Measurements from ENCODE around the gene AGAP3. TPM values are rescaled to one million over a fixed set of nuclear protein-coding genes. Genes with fewer than 3 reads are reported as not detected.

The AGAP3 gene
- total RNA-seq, 1 experiment from 2014 or later: 126 TPM

- intact Hi-C loops (cut with micrococcal nuclease): loop anchor here (1.0 kb wide), 1 partner anchor 21 kb away; no protein-coding TSS in a partner anchor
- BruUV-seq (replicated peaks): no TSS peak
- H3K36me3 ChIP-seq (ENCODE audit: control insufficient read depth in 1 of 2, insufficient read depth in 2 of 2, low read length in 2 of 2): no peaks in the 10 kb centered on the region
- ChIA-PET RAD21 (ENCODE audit: low non-redundant PET in 1 of 2, low total read pairs in 2 of 2, uncharacterized antibody in 2 of 2, unreplicated experiment in 2 of 2) (interaction anchor here in 1 of 2 experiments (0.7 kb wide), 1 partner anchor 117 kb away, joined by 3 read pairs; no protein-coding TSS in a partner anchor), POLR2A (interaction anchor here (1.0 to 2.5 kb wide), 2 partner anchors 21 to 22 kb away, joined by 3 to 11 read pairs; no protein-coding TSS in a partner anchor), CTCF (interaction anchor here (0.9 kb wide), 1 partner anchor 74 kb away, joined by 3 read pairs; no protein-coding TSS in a partner anchor)
- DNase-seq (ENCODE audit: low read depth, low spot score) (no peak), ATAC-seq (peak; percentile 43)
- H4K20me1 ChIP-seq (ENCODE audit: insufficient read depth): no peaks in the 10 kb centered on the region
- H3K27me3 ChIP-seq (ENCODE audit: insufficient read depth, low read length): no peaks in the 10 kb centered on the region
- TF ChIP-seq TCF7L2 (IDR thresholded peaks at IDR 0.05; ENCODE audit: borderline replicate concordance, extremely low read depth, insufficient read depth, insufficient read length) (no peak), RAD21 (IDR thresholded peaks at IDR 0.05; ENCODE audit: low read depth) (no peak), SP1 (IDR thresholded peaks at IDR 0.05; ENCODE audit: low read depth) (no peak), POLR2AphosphoS5 (IDR thresholded peaks at IDR 0.05; ENCODE audit: low read depth, low read length) (peak; percentile 31; the same call in 1 of the 2 replicates)
- peak within 1 kb of the TSS; percentile 94 for H3K27ac ChIP-seq (ENCODE audit: low read depth, low read length)
- H3K4me2 ChIP-seq (ENCODE audit: low read length): peak within 1 kb of the TSS; percentile 94
- H3K9ac ChIP-seq (ENCODE audit: low read length): peak within 1 kb of the TSS; percentile 100
- no peaks in the 10 kb centered on the region for H3K9me3 ChIP-seq (ENCODE audit: control insufficient read depth in 1 of 2, insufficient read depth in 1 of 2, low read depth in 1 of 2, low read length in 2 of 2)
- H3K4me3 ChIP-seq (replicated peaks in 1 of 2; ENCODE audit: low read depth in 1 of 2, low read length in 2 of 2): peak within 1 kb of the TSS; percentile 90 to 94
- peaks cover 57% of the 10 kb centered on the region for H3K79me2 ChIP-seq (ENCODE audit: insufficient read depth, low read length)
- peaks cover 35 to 65% of the 10 kb centered on the region in 2 experiments for H3K4me1 ChIP-seq (ENCODE audit: control insufficient read depth in 1 of 2, insufficient read depth in 2 of 2, low read length in 2 of 2)
- no peak within 1 kb of the TSS for H2AFZ ChIP-seq (ENCODE audit: low read depth, low read length, poor library complexity, severe bottlenecking)
- H3K9me2 ChIP-seq (ENCODE audit: insufficient read depth): no peaks in the 10 kb centered on the region
Measured at GRCh38 chr7:151083071-151083823, 3.0 kb upstream of the AGAP3 start, which contains the start of gene TMUB1. TMUB1 (minus strand) TSS chr7:151083493; CDS start chr7:151082563, 930 bp downstream.

GRCh38 chr7:151083824-151084160, 2.5 kb upstream of the AGAP3 start:
- H2AFZ ChIP-seq (ENCODE audit: low read depth, low read length, poor library complexity, severe bottlenecking): no peak overlapping the region
- ATAC-seq: no peak
- peak overlapping the region; percentile 90 to 94 for H3K4me3 ChIP-seq (replicated peaks in 1 of 2; ENCODE audit: low read depth in 1 of 2, low read length in 2 of 2)
- intact Hi-C loops (cut with micrococcal nuclease): loop anchor here (1.0 kb wide), 1 partner anchor 21 kb away; no protein-coding TSS in a partner anchor
- H3K4me2 ChIP-seq (ENCODE audit: low read length): peak overlapping the region; percentile 94
- RAD21 ChIA-PET (ENCODE audit: low non-redundant PET in 1 of 2, low total read pairs in 2 of 2, uncharacterized antibody in 2 of 2, unreplicated experiment in 2 of 2): no interaction called here
- peak overlapping the region; percentile 100 for H3K9ac ChIP-seq (ENCODE audit: low read length)
- TF ChIP-seq REST (IDR thresholded peaks at IDR 0.05; ENCODE audit: low read depth): no peak
- TF ChIP-seq MAX (IDR thresholded peaks at IDR 0.05): no peak
- TF ChIP-seq EZH2 (IDR thresholded peaks at IDR 0.05): no peak
- no peak for TF ChIP-seq ATF3 (IDR thresholded peaks at IDR 0.05)
- no peak for TF ChIP-seq SP1 (IDR thresholded peaks at IDR 0.05; ENCODE audit: low read depth)
- TF ChIP-seq POLR2AphosphoS5 (IDR thresholded peaks at IDR 0.05; ENCODE audit: low read depth, low read length): no peak
- CTCF ChIA-PET: interaction anchor here (0.9 kb wide), 1 partner anchor 75 kb away, joined by 3 read pairs; no protein-coding TSS in a partner anchor
- H3K36me3 ChIP-seq (ENCODE audit: control insufficient read depth in 1 of 2, insufficient read depth in 2 of 2, low read length in 2 of 2): no peaks in the 10 kb centered on the region
- peaks cover 58% of the 10 kb centered on the region for H3K79me2 ChIP-seq (ENCODE audit: insufficient read depth, low read length)
- H3K27me3 ChIP-seq (ENCODE audit: insufficient read depth, low read length): no peaks in the 10 kb centered on the region
- no peaks in the 10 kb centered on the region for H3K9me3 ChIP-seq (ENCODE audit: control insufficient read depth in 1 of 2, insufficient read depth in 1 of 2, low read depth in 1 of 2, low read length in 2 of 2)
- peak overlapping the region; percentile 94 for H3K27ac ChIP-seq (ENCODE audit: low read depth, low read length)
- BruUV-seq (replicated peaks): no TSS peak
- POLR2A ChIA-PET: interaction anchor here (2.5 kb wide), 1 partner anchor 21 kb away, joined by 11 read pairs; no protein-coding TSS in a partner anchor
- no peak for DNase-seq (ENCODE audit: low read depth, low spot score)
- no peaks in the 10 kb centered on the region for H4K20me1 ChIP-seq (ENCODE audit: insufficient read depth)
- H3K9me2 ChIP-seq (ENCODE audit: insufficient read depth): no peaks in the 10 kb centered on the region
- peaks cover 38 to 66% of the 10 kb centered on the region in 2 experiments for H3K4me1 ChIP-seq (ENCODE audit: control insufficient read depth in 1 of 2, insufficient read depth in 2 of 2, low read length in 2 of 2)
